B cell (primary cell): ENCODE measurements around the gene MRO. TPM values are rescaled to one million over a fixed set of nuclear protein-coding genes. Genes with fewer than 3 reads are reported as not detected.

Experiments
- ATAC-seq: fragments of 200-7000 bp; cut with Tn5 transposase; one replicate; pipeline ENCODE4 v1.10.0; 2021; ENCODE audit warnings: low read depth, mild to moderate bottlenecking, moderate number of reproducible peaks, moderate library complexity
- CTCF ChIA-PET: fragments of 350-600 bp; sonication (Branson Sonifier 250); formaldehyde crosslinking; loops from one replicate; lab custom pipeline; 2021; ENCODE audit warnings: antibody characterized with exemption, inconsistent platforms; lab: Charles Lee
- POLR2A ChIA-PET: fragments of 350-600 bp; sonication (Branson Sonifier 250); formaldehyde crosslinking; loops from one replicate; lab custom pipeline; 2021; ENCODE audit warnings: antibody characterized with exemption; lab: Charles Lee
- DNase-seq: peaks from one replicate; pipeline ENCODE4 v3.0.0; 2013
- H2AFZ ChIP-seq: 2 replicates; pipeline ENCODE4 v1.6.1; 2012; ENCODE audit warnings: mild to moderate bottlenecking, low read depth, low read length; ENCODE audit not compliant: insufficient read depth, poor library complexity, severe bottlenecking
- H3K27ac ChIP-seq, 2 donors: 1 replicate in 1 of 2; 2 replicates in 1 of 2; pipeline ENCODE4 v1.5.1; 2012 to 2013; ENCODE audit warnings: low read length in 2 of 2, mild to moderate bottlenecking in 2 of 2, moderate library complexity in 1 of 2
- H3K27me3 ChIP-seq, 4 experiments: fragments of 200-600 bp in 1 of 4; sonication (generic) in 1 of 4; replicated peaks in 1 of 4; 1 replicate in 2 of 4; 2 replicates in 2 of 4; pipeline versions ENCODE4 v1.6.1 to v1.7.0; 2013 to 2016; ENCODE audit warnings: low read length in 3 of 4, mild to moderate bottlenecking in 2 of 4, mixed read lengths in 1 of 4, moderate library complexity in 1 of 4; ENCODE audit not compliant: insufficient read depth in 4 of 4, control insufficient read depth in 3 of 4; ENCODE audit errors: control extremely low read depth in 1 of 4
- H3K36me3 ChIP-seq, 2 experiments: replicated peaks in 1 of 2; 1 replicate in 1 of 2; 2 replicates in 1 of 2; pipeline versions ENCODE4 v1.6.1 to v1.7.1; 2013; ENCODE audit warnings: low read length in 1 of 2; ENCODE audit not compliant: insufficient read depth in 2 of 2, control insufficient read depth in 1 of 2; ENCODE audit errors: control extremely low read depth in 1 of 2, extremely low read depth in 1 of 2
- H3K4me1 ChIP-seq, 2 donors: fragments of 200-600 bp in 1 of 2; sonication (generic) in 1 of 2; 1 replicate in 1 of 2; 2 replicates in 1 of 2; pipeline versions ENCODE4 v1.5.1 to v1.6.1; 2013 to 2017; ENCODE audit warnings: low read length in 2 of 2; ENCODE audit not compliant: control insufficient read depth in 2 of 2, insufficient read depth in 2 of 2
- H3K4me2 ChIP-seq: replicated peaks from 2 replicates; pipeline ENCODE3; 2012; ENCODE audit warnings: mild to moderate bottlenecking, low read depth, low read length; ENCODE audit not compliant: poor library complexity, severe bottlenecking
- H3K4me3 ChIP-seq, 5 experiments: fragments of 200-600 bp in 1 of 5; sonication (generic) in 1 of 5; 1 replicate in 3 of 5; 2 replicates in 2 of 5; pipeline versions ENCODE4 v1.5.1 to v1.7.0; 2011 to 2016; ENCODE audit warnings: low read length in 4 of 5, mild to moderate bottlenecking in 4 of 5, low read depth in 2 of 5, control low read depth in 1 of 5, moderate library complexity in 1 of 5; ENCODE audit not compliant: insufficient read depth in 1 of 5; ENCODE audit errors: control extremely low read depth in 1 of 5, extremely low read depth in 1 of 5
- H3K79me2 ChIP-seq: fragments of 200-600 bp; sonication (generic); one replicate; pipeline ENCODE4 v1.6.0; 2016; ENCODE audit warnings: low read length; ENCODE audit not compliant: control insufficient read depth, insufficient read depth
- H3K9ac ChIP-seq: fragments of 200-600 bp; sonication (generic); 2 replicates; pipeline ENCODE4 v1.6.1; 2017; ENCODE audit warnings: mild to moderate bottlenecking, low read length, moderate library complexity
- H3K9me3 ChIP-seq, 3 donors: one replicate each; pipeline versions ENCODE4 v1.6.1 to v1.7.1; 2013; ENCODE audit warnings: low read length in 2 of 3; ENCODE audit not compliant: control insufficient read depth in 2 of 3, insufficient read depth in 1 of 3; ENCODE audit errors: control extremely low read depth in 1 of 3
- H4K20me1 ChIP-seq: 2 replicates; pipeline ENCODE4 v1.6.0; 2012; ENCODE audit warnings: mild to moderate bottlenecking, low read length; ENCODE audit not compliant: insufficient read depth, control insufficient read depth, poor library complexity, severe bottlenecking
- H3K27ac Mint-ChIP-seq: one replicate; pipeline ENCODE4 v1.8.0; 2021; ENCODE audit warnings: mixed read lengths
- H3K27me3 Mint-ChIP-seq: one replicate; pipeline ENCODE4 v1.8.0; 2021; ENCODE audit warnings: mixed read lengths
- H3K4me1 Mint-ChIP-seq: one replicate; pipeline ENCODE4 v1.8.0; 2021; ENCODE audit warnings: mixed read lengths
- H3K4me3 Mint-ChIP-seq: one replicate; pipeline ENCODE4 v1.8.0; 2021; ENCODE audit warnings: mixed read lengths
- H3K9me3 Mint-ChIP-seq: one replicate; pipeline ENCODE4 v1.8.0; 2022; ENCODE audit warnings: mixed read lengths; ENCODE audit not compliant: insufficient read depth
- EZH2 ChIP-seq: IDR thresholded peaks from 2 replicates; pipeline ENCODE4 v1.6.1; 2012; ENCODE audit warnings: borderline replicate concordance, low read depth, mild to moderate bottlenecking, moderate library complexity, low read length; ENCODE audit not compliant: insufficient read depth, poor library complexity, severe bottlenecking
- WGBS: methylation state at CpG from one replicate; pipeline ENCODE4 v1.1.5; 2013; ENCODE audit warnings: missing lambda C conversion rate; ENCODE audit not compliant: insufficient coverage; 5-methylcytosine and 5-hydroxymethylcytosine counted together
- intact Hi-C: fragments of 100-400 bp; cut with micrococcal nuclease; formaldehyde crosslinking; loops from one replicate; pipeline ENCODE4 v1.10.0; 2022
- polyA plus RNA-seq: library from polyadenylated mRNA; depleted of rRNA; stranded (reverse); fragments of >200 nt; gene quantifications from 2 replicates; pipeline ENCODE4 v1.2.3, GENCODE V29; 2012
- total RNA-seq, 2 donors: library from RNA; stranded (reverse); fragments of 120-200 nt in 1 of 2; gene quantifications; 1 replicate in 1 of 2; 2 replicates in 1 of 2; pipeline versions ENCODE4 v1.2.3 to v1.2.4, GENCODE V29; 2013 to 2022
- TF ChIP-seq, protein P1 (sequence below): fragments of 200-600 bp; IDR thresholded peaks from one replicate; pipeline ENCODE4 v1.8.0; 2022; ENCODE audit warnings: antibody characterized with exemption, mild to moderate bottlenecking

The MRO gene
- total and polyA plus RNA-seq, 2 donors (not counting 1 experiment from before 2014, with no cell fraction given) = not detected

DNA sequence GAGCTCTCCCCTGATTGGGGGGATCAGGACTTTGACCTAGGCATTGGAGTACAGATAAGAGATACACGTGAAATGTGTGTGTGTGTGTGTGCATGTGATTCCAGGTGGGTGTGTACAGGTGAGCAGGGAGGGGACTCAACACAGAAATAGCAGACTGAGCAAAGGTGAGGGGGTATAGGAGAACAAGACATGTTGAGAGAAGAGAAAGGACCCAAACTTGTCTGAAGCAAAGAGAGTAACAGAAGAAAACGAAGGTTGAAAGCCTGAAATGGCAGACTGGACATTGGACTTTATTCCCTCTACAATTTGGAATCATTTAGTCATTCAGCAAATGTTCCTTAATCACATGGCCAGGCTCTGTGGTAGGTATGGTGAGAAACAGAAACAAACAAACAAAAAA, 23.3 kb downstream of the MRO start:
- Mint-ChIP-seq H3K9me3 (no peaks in the 10 kb centered on the region), H3K4me1 (no peaks in the 10 kb centered on the region), H3K27ac (no peak overlapping the region), H3K27me3 (peaks cover 47% of the 10 kb centered on the region), H3K4me3 (no peak overlapping the region)
- TF ChIP-seq EZH2 = no peak
- TF ChIP-seq, protein P1, sequence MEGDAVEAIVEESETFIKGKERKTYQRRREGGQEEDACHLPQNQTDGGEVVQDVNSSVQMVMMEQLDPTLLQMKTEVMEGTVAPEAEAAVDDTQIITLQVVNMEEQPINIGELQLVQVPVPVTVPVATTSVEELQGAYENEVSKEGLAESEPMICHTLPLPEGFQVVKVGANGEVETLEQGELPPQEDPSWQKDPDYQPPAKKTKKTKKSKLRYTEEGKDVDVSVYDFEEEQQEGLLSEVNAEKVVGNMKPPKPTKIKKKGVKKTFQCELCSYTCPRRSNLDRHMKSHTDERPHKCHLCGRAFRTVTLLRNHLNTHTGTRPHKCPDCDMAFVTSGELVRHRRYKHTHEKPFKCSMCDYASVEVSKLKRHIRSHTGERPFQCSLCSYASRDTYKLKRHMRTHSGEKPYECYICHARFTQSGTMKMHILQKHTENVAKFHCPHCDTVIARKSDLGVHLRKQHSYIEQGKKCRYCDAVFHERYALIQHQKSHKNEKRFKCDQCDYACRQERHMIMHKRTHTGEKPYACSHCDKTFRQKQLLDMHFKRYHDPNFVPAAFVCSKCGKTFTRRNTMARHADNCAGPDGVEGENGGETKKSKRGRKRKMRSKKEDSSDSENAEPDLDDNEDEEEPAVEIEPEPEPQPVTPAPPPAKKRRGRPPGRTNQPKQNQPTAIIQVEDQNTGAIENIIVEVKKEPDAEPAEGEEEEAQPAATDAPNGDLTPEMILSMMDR = no peak
- Histone ChIP-seq H3K27me3 (peaks cover 0 to 13% (median 3%) of the 10 kb centered on the region in 4 experiments), H3K9ac (no peak overlapping the region), H3K27ac (no peak overlapping the region), H3K4me3 (no peak overlapping the region), H3K4me2 (no peak overlapping the region), H3K4me1 (no peaks in the 10 kb centered on the region), H3K79me2 (no peaks in the 10 kb centered on the region), H2AFZ (no peak overlapping the region), H3K36me3 (no peaks in the 10 kb centered on the region), H4K20me1 (no peaks in the 10 kb centered on the region), H3K9me3 (no peaks in the 10 kb centered on the region)
- intact Hi-C loops = no loop called here
- ATAC-seq (no peak), DNase-seq (no peak)
- WGBS = 75% methylated on average over 1 of the region's 2 CpGs
- ChIA-PET POLR2A (interaction anchor here (0.7 kb wide), 1 partner anchor 354 kb away, joined by 3 read pairs; no protein-coding TSS in a partner anchor), CTCF (no interaction called here)

DNA sequence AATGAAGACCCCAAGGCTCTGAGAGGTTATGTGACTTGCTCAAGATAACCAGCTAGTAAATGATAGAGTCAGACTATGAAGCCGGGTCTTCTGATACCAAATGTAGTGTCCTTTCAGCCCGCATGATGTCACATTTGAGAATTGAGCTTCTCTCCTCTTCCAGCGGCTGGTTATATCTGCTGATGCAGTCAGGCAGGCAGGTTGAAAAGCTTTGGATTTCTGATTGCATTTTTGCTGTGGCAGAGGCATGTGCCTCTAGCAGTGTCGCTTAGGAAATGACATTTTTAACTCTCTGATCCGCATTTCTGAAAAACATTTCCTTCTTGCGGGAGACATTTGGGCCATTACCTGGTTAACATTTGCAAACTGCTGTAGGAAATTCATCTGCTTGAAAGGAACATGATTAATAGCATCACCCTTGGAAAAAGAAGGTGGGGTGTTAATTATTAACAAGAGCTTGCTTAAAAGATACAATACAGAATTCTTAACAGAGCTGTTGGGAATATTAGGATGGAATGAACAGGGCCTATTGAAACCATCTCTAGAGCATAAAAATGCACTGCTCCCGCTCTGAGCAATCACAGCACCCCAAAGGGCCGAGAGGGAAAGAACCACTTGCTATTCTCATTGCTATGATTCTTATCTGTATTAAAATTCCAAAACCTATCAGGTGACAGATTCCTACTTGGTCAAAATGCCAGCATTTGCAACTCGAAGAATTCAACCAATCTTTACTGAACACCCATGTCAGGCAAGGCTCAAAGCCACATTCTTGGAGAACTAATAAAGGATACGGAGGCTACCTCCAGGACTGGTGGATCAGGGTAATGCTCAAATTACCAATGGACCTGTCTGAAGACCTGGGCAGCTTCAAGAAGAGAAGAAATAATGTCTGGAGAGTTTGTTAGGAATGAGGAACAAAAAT, 25.9 kb downstream of the MRO start:
- H3K27ac Mint-ChIP-seq = no peak overlapping the region
- H3K9me3 ChIP-seq = no peaks in the 10 kb centered on the region
- no peaks in the 10 kb centered on the region for H3K4me1 Mint-ChIP-seq

More for the DNA sequence above, 25.9 kb downstream of the MRO start:
- WGBS = 98% methylated on average over 8 of the region's 10 CpGs
- intact Hi-C loops = no loop called here
- Histone ChIP-seq H3K27me3 (peaks cover 0 to 9% (median 3%) of the 10 kb centered on the region in 4 experiments), H3K79me2 (no peaks in the 10 kb centered on the region), H3K27ac (no peak overlapping the region), H3K4me1 (no peaks in the 10 kb centered on the region), H3K4me2 (no peak overlapping the region), H3K4me3 (no peak overlapping the region), H2AFZ (no peak overlapping the region), H3K36me3 (no peaks in the 10 kb centered on the region), H3K9ac (no peak overlapping the region), H4K20me1 (no peaks in the 10 kb centered on the region)
- ATAC-seq (no peak), DNase-seq (no peak)
- TF ChIP-seq, protein P1 = no peak
- no peak for TF ChIP-seq EZH2
- ChIA-PET CTCF (no interaction called here), POLR2A (no interaction called here)
- H3K4me3 Mint-ChIP-seq = no peak overlapping the region
- no peaks in the 10 kb centered on the region for H3K9me3 Mint-ChIP-seq
- H3K27me3 Mint-ChIP-seq = peaks cover 52% of the 10 kb centered on the region
